K562 (cell line): ENCODE measurements around the gene ANO8. TPM values are rescaled to one million over a fixed set of nuclear protein-coding genes. Genes with fewer than 3 reads are reported as not detected.
A peak's percentile ranks its signal among the peaks of the same experiment; 100 is the strongest.

Experiments
- EZH2 ChIP-seq: IDR thresholded peaks from 2 replicates; pipeline ENCODE4 v1.6.1; 2012; ENCODE audit warnings: low read depth, mild to moderate bottlenecking, inconsistent platforms, low read length, borderline replicate concordance
- NONO ChIP-seq, 2 experiments: fragments of 200-400 bp in 1 of 2; fragments of 450-650 bp in 1 of 2; formaldehyde crosslinking in 1 of 2; IDR thresholded peaks; 2 replicates each; pipeline ENCODE4 v1.6.1; 2017; ENCODE audit warnings: low read depth in 2 of 2, mild to moderate bottlenecking in 2 of 2, moderate library complexity in 2 of 2, low read length in 1 of 2
- NR3C1 ChIP-seq: sonication (generic); formaldehyde crosslinking; IDR thresholded peaks from 2 replicates; pipeline ENCODE4 v1.8.1; 2022; ENCODE audit warnings: missing genetic modification reagents
- PHF8 ChIP-seq: fragments of 200-600 bp; sonication (generic); IDR thresholded peaks from 2 replicates; pipeline ENCODE4 v1.6.1; 2012; ENCODE audit warnings: mixed run types, mild to moderate bottlenecking, inconsistent platforms, low read length, moderate library complexity, borderline replicate concordance
- POLR2G ChIP-seq: fragments of 200-400 bp; formaldehyde crosslinking; IDR thresholded peaks from 2 replicates; pipeline ENCODE4 v1.6.1; 2017; ENCODE audit warnings: low read depth, mild to moderate bottlenecking, antibody characterized with exemption, low read length, moderate library complexity
- RBBP5 ChIP-seq: fragments of 200-600 bp; sonication (generic); IDR thresholded peaks from 2 replicates; pipeline ENCODE4 v1.6.1; 2012; ENCODE audit warnings: borderline replicate concordance, mild to moderate bottlenecking, low read length, control low read depth, inconsistent platforms; ENCODE audit not compliant: insufficient read depth, poor library complexity, severe bottlenecking
- XRCC3 ChIP-seq: fragments of 450-650 bp; IDR thresholded peaks from 2 replicates; pipeline ENCODE4 v1.6.1; 2017; ENCODE audit warnings: mild to moderate bottlenecking, moderate library complexity
- XRCC4 ChIP-seq: IDR thresholded peaks from one replicate; pipeline ENCODE4 v1.6.1; 2011; ENCODE audit not compliant: insufficient read depth, insufficient read length; ENCODE audit errors: extremely low read depth
- ZBTB1 ChIP-seq: sonication (generic); formaldehyde crosslinking; IDR thresholded peaks from 2 replicates; pipeline ENCODE4 v1.8.1; 2023; ENCODE audit warnings: missing genetic modification reagents, low read depth, mild to moderate bottlenecking, borderline replicate concordance
- ZBTB2 ChIP-seq: fragments of 450-650 bp; IDR thresholded peaks from 2 replicates; pipeline ENCODE4 v1.6.1; 2016; ENCODE audit warnings: antibody characterized with exemption
- ZNF263 ChIP-seq: sonication (generic); formaldehyde crosslinking; IDR thresholded peaks from 2 replicates; pipeline ENCODE4 v1.8.0; 2022; ENCODE audit warnings: mild to moderate bottlenecking, missing genetic modification reagents, borderline replicate concordance
- ZNF431 ChIP-seq: sonication (generic); formaldehyde crosslinking; IDR thresholded peaks from 2 replicates; pipeline ENCODE4 v1.8.0; 2022; ENCODE audit warnings: mild to moderate bottlenecking, missing genetic modification reagents
- ZNF583 ChIP-seq: fragments of 250-450 bp; sonication (Bioruptor Pico); IDR thresholded peaks from 2 replicates; pipeline ENCODE4 v1.4.0; 2020
- ZNF644 ChIP-seq: fragments of 200-800 bp; sonication (Bioruptor generic); IDR thresholded peaks from 2 replicates; pipeline ENCODE4 v1.6.1; 2016; ENCODE audit warnings: low read depth, missing genetic modification characterization, missing compliant biosample characterization
- ZNF780A ChIP-seq: fragments of 250-450 bp; sonication (Bioruptor Pico); IDR thresholded peaks from 2 replicates; pipeline ENCODE4 v1.5.0; 2021; ENCODE audit warnings: mild to moderate bottlenecking
- polyA plus RNA-seq, 8 experiments: library from polyadenylated mRNA; depleted of rRNA in 4 of 8; stranded (reverse) in 5 of 8; unstranded in 3 of 8; fragments of >200 nt; fragmentation: Nextera tagmentation in 2 of 8; fragmentation: Illumina TruSeq in 1 of 8; extraction: Ambion mirVana in 2 of 8; extraction: Trizol in 1 of 8; gene quantifications; 2 replicates each; pipeline versions ENCODE4 v1.2.1 to v1.2.3, GENCODE V29; 2011 to 2014; ENCODE audit warnings: inconsistent platforms in 1 of 8, missing spikeins in 1 of 8
- total RNA-seq, 7 experiments: library from RNA; depleted of rRNA in 6 of 7; stranded (reverse); fragments of >200 nt in 6 of 7; fragmentation: Illumina TruSeq in 2 of 7; extraction: Trizol in 2 of 7; gene quantifications; 2 replicates each; pipeline versions ENCODE4 v1.2.1 to v1.2.3, GENCODE V29; 2011 to 2021; ENCODE audit warnings: low replicate concordance in 1 of 7
- TF ChIP-seq, protein P1 (sequence below): sonication (generic); IDR thresholded peaks from 2 replicates; pipeline ENCODE4 v1.6.1; 2016
- TF ChIP-seq, protein P2 (sequence below): IDR thresholded peaks from 3 replicates; pipeline ENCODE4 v1.6.1; 2011; ENCODE audit warnings: borderline replicate concordance, mild to moderate bottlenecking, moderate library complexity; ENCODE audit not compliant: insufficient read length; ENCODE audit errors: extremely low read depth
- TF ChIP-seq, protein P3 (sequence below): sonication (generic); formaldehyde crosslinking; IDR thresholded peaks from 2 replicates; pipeline ENCODE4 v1.4.0; 2020; ENCODE audit warnings: mild to moderate bottlenecking, missing genetic modification reagents

The ANO8 gene
- total and polyA plus RNA-seq, 9 of the 15 experiments (the other 6 are each of a cell fraction or from before 2014, with no cell fraction given), result 0.07 to 7.6 (median 2.3) TPM; not detected in 1

- peak; percentile 81 for TF ChIP-seq POLR2G
- TF ChIP-seq EZH2, result no peak
- no peak for TF ChIP-seq ZNF780A (CRISPR knock-in tag)
- TF ChIP-seq ZNF431 (CRISPR knock-in tag), result peak; percentile 69
- TF ChIP-seq, protein P1, sequence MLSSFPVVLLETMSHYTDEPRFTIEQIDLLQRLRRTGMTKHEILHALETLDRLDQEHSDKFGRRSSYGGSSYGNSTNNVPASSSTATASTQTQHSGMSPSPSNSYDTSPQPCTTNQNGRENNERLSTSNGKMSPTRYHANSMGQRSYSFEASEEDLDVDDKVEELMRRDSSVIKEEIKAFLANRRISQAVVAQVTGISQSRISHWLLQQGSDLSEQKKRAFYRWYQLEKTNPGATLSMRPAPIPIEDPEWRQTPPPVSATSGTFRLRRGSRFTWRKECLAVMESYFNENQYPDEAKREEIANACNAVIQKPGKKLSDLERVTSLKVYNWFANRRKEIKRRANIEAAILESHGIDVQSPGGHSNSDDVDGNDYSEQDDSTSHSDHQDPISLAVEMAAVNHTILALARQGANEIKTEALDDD, result no peak; the same call in 1 of the 2 replicates
- no peak; the same call in 1 of the 2 replicates for TF ChIP-seq ZBTB1 (CRISPR knock-in tag)
- no peak for TF ChIP-seq ZNF644 (tag)
- peak in 1 of 2 experiments; percentile 96; a peak in 2 of 4 replicates for TF ChIP-seq NONO (IDR thresholded peaks at IDR 0.05; ENCODE audit: low read depth in 2 of 2, low read length in 1 of 2)
- TF ChIP-seq, protein P2, sequence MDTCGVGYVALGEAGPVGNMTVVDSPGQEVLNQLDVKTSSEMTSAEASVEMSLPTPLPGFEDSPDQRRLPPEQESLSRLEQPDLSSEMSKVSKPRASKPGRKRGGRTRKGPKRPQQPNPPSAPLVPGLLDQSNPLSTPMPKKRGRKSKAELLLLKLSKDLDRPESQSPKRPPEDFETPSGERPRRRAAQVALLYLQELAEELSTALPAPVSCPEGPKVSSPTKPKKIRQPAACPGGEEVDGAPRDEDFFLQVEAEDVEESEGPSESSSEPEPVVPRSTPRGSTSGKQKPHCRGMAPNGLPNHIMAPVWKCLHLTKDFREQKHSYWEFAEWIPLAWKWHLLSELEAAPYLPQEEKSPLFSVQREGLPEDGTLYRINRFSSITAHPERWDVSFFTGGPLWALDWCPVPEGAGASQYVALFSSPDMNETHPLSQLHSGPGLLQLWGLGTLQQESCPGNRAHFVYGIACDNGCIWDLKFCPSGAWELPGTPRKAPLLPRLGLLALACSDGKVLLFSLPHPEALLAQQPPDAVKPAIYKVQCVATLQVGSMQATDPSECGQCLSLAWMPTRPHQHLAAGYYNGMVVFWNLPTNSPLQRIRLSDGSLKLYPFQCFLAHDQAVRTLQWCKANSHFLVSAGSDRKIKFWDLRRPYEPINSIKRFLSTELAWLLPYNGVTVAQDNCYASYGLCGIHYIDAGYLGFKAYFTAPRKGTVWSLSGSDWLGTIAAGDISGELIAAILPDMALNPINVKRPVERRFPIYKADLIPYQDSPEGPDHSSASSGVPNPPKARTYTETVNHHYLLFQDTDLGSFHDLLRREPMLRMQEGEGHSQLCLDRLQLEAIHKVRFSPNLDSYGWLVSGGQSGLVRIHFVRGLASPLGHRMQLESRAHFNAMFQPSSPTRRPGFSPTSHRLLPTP, result no peak
- TF ChIP-seq ZNF263, result no peak; the same call in 1 of the 2 replicates
- TF ChIP-seq, protein P3, sequence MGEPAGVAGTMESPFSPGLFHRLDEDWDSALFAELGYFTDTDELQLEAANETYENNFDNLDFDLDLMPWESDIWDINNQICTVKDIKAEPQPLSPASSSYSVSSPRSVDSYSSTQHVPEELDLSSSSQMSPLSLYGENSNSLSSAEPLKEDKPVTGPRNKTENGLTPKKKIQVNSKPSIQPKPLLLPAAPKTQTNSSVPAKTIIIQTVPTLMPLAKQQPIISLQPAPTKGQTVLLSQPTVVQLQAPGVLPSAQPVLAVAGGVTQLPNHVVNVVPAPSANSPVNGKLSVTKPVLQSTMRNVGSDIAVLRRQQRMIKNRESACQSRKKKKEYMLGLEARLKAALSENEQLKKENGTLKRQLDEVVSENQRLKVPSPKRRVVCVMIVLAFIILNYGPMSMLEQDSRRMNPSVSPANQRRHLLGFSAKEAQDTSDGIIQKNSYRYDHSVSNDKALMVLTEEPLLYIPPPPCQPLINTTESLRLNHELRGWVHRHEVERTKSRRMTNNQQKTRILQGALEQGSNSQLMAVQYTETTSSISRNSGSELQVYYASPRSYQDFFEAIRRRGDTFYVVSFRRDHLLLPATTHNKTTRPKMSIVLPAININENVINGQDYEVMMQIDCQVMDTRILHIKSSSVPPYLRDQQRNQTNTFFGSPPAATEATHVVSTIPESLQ, result no peak
- peak; percentile 55 for TF ChIP-seq RBBP5
- TF ChIP-seq ZBTB2, result peak; percentile 45; the same call in 1 of the 2 replicates
- peak; percentile 83; the same call in 1 of the 2 replicates for TF ChIP-seq NR3C1 (CRISPR knock-in tag)
- TF ChIP-seq XRCC4, result no peak
- TF ChIP-seq PHF8, result peak; percentile 76; the same call in 1 of the 2 replicates
- TF ChIP-seq XRCC3, result no peak
- TF ChIP-seq ZNF583 (CRISPR knock-in tag), result peak; percentile 71; the same call in 1 of the 2 replicates
Observed at GRCh38 chr19:17334414-17335409, at the start of gene ANO8 (continued).
